Ishikawa (cell line): Measurements from ENCODE around the gene SLCO3A1.

Experiments used
- CEBPB ChIP-seq: IDR thresholded peaks from 2 replicates; pipeline ENCODE4 v1.6.1; 2012
- CREB1 ChIP-seq: IDR thresholded peaks from 2 replicates; pipeline ENCODE4 v1.6.1; 2012; ENCODE audit warnings: low read depth
- EGR1 ChIP-seq: IDR thresholded peaks from 2 replicates; pipeline ENCODE4 v1.6.1; 2012
- EP300 ChIP-seq: IDR thresholded peaks from 2 replicates; pipeline ENCODE4 v1.6.1; 2012; ENCODE audit warnings: borderline replicate concordance
- FOXM1 ChIP-seq: IDR thresholded peaks from 2 replicates; pipeline ENCODE4 v1.6.1; 2012; ENCODE audit warnings: low read depth, borderline replicate concordance
- MAX ChIP-seq: IDR thresholded peaks from 2 replicates; pipeline ENCODE4 v1.6.1; 2012
- NFIC ChIP-seq: IDR thresholded peaks from 2 replicates; pipeline ENCODE4 v1.6.1; 2012
- RAD21 ChIP-seq: IDR thresholded peaks from 2 replicates; pipeline ENCODE4 v1.6.1; 2012; ENCODE audit warnings: low read depth
- TAF1 ChIP-seq: IDR thresholded peaks from 2 replicates; pipeline ENCODE4 v1.6.1; 2012; ENCODE audit warnings: low read depth, mild to moderate bottlenecking
- TCF12 ChIP-seq: IDR thresholded peaks from 2 replicates; pipeline ENCODE4 v1.6.1; 2012; ENCODE audit warnings: low read depth
- TEAD4 ChIP-seq: IDR thresholded peaks from 2 replicates; pipeline ENCODE4 v1.6.1; 2012
- USF1 ChIP-seq: IDR thresholded peaks from 2 replicates; pipeline ENCODE4 v1.6.1; 2012
- YY1 ChIP-seq: IDR thresholded peaks from 2 replicates; pipeline ENCODE4 v1.6.1; 2012; ENCODE audit warnings: low read depth
- ZBTB7A ChIP-seq: IDR thresholded peaks from 2 replicates; pipeline ENCODE4 v1.6.1; 2012; ENCODE audit warnings: low read depth
- TF ChIP-seq, protein P1 (sequence below): IDR thresholded peaks from 2 replicates; pipeline ENCODE4 v1.6.1; 2012; ENCODE audit warnings: low read depth, mild to moderate bottlenecking

SLCO3A1 gene

GRCh38 chr15:92130906-92131305, 277.4 kb downstream of the SLCO3A1 start:
- TF ChIP-seq, protein P1, sequence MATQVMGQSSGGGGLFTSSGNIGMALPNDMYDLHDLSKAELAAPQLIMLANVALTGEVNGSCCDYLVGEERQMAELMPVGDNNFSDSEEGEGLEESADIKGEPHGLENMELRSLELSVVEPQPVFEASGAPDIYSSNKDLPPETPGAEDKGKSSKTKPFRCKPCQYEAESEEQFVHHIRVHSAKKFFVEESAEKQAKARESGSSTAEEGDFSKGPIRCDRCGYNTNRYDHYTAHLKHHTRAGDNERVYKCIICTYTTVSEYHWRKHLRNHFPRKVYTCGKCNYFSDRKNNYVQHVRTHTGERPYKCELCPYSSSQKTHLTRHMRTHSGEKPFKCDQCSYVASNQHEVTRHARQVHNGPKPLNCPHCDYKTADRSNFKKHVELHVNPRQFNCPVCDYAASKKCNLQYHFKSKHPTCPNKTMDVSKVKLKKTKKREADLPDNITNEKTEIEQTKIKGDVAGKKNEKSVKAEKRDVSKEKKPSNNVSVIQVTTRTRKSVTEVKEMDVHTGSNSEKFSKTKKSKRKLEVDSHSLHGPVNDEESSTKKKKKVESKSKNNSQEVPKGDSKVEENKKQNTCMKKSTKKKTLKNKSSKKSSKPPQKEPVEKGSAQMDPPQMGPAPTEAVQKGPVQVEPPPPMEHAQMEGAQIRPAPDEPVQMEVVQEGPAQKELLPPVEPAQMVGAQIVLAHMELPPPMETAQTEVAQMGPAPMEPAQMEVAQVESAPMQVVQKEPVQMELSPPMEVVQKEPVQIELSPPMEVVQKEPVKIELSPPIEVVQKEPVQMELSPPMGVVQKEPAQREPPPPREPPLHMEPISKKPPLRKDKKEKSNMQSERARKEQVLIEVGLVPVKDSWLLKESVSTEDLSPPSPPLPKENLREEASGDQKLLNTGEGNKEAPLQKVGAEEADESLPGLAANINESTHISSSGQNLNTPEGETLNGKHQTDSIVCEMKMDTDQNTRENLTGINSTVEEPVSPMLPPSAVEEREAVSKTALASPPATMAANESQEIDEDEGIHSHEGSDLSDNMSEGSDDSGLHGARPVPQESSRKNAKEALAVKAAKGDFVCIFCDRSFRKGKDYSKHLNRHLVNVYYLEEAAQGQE = no peak
- TF ChIP-seq YY1 = no peak
- TF ChIP-seq CEBPB = no peak
- no peak for TF ChIP-seq MAX
- TF ChIP-seq TAF1 = no peak
- no peak for TF ChIP-seq CREB1
- TF ChIP-seq NFIC = no peak
- no peak for TF ChIP-seq FOXM1
- no peak for TF ChIP-seq USF1
- no peak for TF ChIP-seq TCF12

GRCh38 chr15:92132982-92133755, 279.7 kb downstream of the SLCO3A1 start:
- TF ChIP-seq RAD21 (no peak), EP300 (no peak), TAF1 (no peak)

- TF ChIP-seq MAX (no peak), YY1 (no peak), TEAD4 (no peak), TCF12 (no peak), NFIC (no peak), RAD21 (no peak), ZBTB7A (no peak), USF1 (no peak), EGR1 (no peak), TAF1 (no peak), EP300 (no peak), CEBPB (no peak), CREB1 (no peak), FOXM1 (no peak)
- TF ChIP-seq, protein P1 = no peak
Observed at GRCh38 chr15:92140796-92141195, 287.3 kb downstream of the SLCO3A1 start.

DNA sequence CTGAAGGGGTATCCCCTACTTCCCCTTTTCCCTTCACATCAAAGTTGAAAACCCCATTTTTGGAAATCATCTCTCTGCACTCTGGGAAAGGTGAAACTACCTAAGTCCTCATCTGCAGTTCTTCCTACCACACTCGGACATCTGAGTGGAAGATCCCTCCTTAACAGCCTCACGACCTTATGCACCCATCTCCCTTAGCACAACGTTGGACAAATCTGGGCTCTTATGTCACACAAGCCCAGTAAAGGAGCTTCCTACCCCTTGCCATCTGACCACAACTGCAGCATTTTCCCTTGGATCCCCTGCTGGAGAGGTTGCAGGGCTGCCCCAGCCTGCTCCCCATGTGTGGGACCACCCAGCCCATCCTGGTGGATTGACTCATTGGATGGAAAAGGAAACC, 288.1 kb downstream of the SLCO3A1 start:
- TF ChIP-seq FOXM1 (no peak), TEAD4 (no peak), MAX (no peak)

- TF ChIP-seq EP300 (no peak), YY1 (no peak), USF1 (no peak), TEAD4 (no peak), EGR1 (no peak), TAF1 (no peak), TCF12 (no peak), FOXM1 (no peak)
Observed at GRCh38 chr15:92142242-92143232, 289.0 kb downstream of the SLCO3A1 start.
